ENCODE measurements around the gene CACTIN.
A peak's percentile ranks its signal among the peaks of the same experiment; 100 is the strongest.

Gene CACTIN

DNA sequence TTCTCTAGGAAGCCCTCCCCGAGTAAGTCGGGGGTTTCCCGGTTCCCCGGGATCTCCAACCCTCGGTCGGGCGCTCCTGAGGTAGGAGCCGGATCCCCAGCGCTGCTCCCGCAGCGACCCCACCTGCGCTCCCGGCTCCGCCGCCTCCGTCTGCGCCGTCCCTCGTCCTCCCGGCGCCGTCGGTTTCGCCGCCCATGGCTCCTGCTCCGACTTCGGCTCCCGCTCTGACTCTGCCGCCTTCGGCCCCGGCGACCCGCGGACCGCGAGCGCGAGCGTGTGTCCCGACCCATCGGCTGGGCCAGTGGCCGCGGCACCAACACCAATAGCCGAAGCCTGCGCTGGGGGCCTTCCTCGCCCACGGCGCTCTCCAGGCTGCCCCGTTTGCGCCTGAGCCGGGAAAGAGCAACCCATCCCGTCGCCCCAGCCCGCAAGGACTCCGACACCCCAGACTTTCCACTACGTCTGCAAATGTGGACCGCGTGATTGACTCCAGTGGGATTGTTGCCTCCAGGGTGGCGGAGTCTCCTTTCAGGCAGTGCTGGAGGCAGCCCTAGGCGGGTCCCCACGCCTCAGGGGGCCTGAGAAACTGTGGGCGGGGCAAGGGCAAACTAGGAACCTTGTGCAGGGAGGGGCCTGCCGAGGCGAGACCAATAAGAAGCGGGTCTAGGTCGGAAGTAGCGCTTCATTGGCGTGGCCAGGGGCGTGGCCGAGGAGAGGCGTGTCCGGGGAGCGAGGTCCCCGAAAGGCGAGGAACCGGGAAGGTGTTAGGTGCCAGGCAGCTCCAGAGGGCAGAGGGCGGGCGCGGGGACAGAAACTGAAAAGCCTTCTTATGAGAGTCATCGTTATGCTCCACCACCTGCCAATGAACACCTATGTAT lies at the start of gene CACTIN:
TSS of gene CACTIN (minus strand) at position 318 of the 878 bp plus-strand sequence. CDS start at position 290, 28 bp downstream.
- H3K36me3 ChIP-seq (ENCODE audit: control insufficient read depth, low read depth, low read length): peaks cover 3% of the 10 kb centered on the region

GRCh38 chr19:3674784-3675543 lies 48.4 kb upstream of the CACTIN start:
- H3K9ac ChIP-seq (ENCODE audit: low read length): no peak overlapping the region
- H3K27me3 ChIP-seq (ENCODE audit: control insufficient read depth, insufficient read depth, low read length): no peaks in the 10 kb centered on the region
- H3K36me3 ChIP-seq (ENCODE audit: control insufficient read depth, low read depth, low read length): no peaks in the 10 kb centered on the region
- no peak overlapping the region for H3K27ac ChIP-seq (ENCODE audit: low read length)
- H3K4me1 ChIP-seq (ENCODE audit: control insufficient read depth, low read depth, low read length): no peaks in the 10 kb centered on the region
- H3K9me3 ChIP-seq (ENCODE audit: control insufficient read depth, low read depth, low read length): no peaks in the 10 kb centered on the region
- no peak overlapping the region for H3K4me3 ChIP-seq (ENCODE audit: low read length)

More for the DNA sequence above, at the start of gene CACTIN:
- no peaks in the 10 kb centered on the region for H3K27me3 ChIP-seq (ENCODE audit: control insufficient read depth, insufficient read depth, low read length)
- peak within 1 kb of the TSS; percentile 98 for H3K27ac ChIP-seq (ENCODE audit: low read length)
- peak within 1 kb of the TSS; percentile 87 for H3K9ac ChIP-seq (ENCODE audit: low read length)
- peak within 1 kb of the TSS; percentile 91 for H3K4me3 ChIP-seq (ENCODE audit: low read length)
- H3K4me1 ChIP-seq (ENCODE audit: control insufficient read depth, low read depth, low read length): no peaks in the 10 kb centered on the region
- H3K9me3 ChIP-seq (ENCODE audit: control insufficient read depth, low read depth, low read length): no peaks in the 10 kb centered on the region

DNA sequence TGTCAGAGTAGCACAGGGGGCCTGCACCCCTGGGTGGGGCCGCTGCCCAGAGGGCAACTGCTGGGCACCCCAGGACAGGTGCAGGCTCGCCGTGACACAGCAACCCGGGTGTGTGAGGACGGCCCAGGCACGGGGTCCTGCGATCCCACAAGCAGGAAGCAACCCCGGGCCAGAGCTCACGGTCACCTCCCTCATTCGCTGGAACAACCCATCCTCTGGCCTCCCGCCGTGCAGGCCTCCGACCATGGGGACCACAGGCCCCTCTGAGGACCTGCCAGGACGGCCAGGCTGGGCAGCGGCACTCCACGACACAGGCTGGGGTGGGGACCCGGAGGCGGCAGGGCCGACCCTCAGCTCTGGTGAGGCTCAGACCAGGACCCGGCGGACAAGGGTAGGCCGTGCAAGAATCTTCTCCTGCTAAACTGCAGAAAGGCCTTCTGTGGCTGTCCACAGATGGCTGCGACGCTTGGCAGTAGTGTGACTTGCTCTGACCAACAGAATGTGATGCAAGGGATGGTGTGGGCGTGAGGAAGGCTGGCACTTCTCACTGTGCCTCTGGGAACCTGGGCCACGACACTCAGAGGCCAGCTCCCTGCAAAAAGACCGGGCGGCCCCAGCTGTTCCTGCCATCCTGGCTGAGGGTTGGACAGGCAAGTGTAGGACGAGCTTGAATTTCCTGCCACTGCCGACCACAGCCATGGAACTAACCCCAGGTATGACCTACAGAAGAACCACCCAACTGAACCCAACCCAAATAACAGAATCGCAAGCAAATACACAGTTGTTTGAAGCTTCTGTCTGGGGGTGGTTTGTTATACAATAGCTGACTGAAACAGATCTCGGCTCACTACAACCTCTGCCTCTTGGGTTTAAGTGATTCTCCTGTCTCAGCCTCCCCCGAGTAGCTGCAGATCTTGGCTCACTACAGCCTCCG lies 47.2 kb upstream of the CACTIN start:
- Histone ChIP-seq H3K9ac (ENCODE audit: low read length) (no peak overlapping the region), H3K36me3 (ENCODE audit: control insufficient read depth, low read depth, low read length) (no peaks in the 10 kb centered on the region), H3K27ac (ENCODE audit: low read length) (no peak overlapping the region), H3K4me1 (ENCODE audit: control insufficient read depth, low read depth, low read length) (no peaks in the 10 kb centered on the region), H3K4me3 (ENCODE audit: low read length) (no peak overlapping the region), H3K27me3 (ENCODE audit: control insufficient read depth, insufficient read depth, low read length) (no peaks in the 10 kb centered on the region), H3K9me3 (ENCODE audit: control insufficient read depth, low read depth, low read length) (no peaks in the 10 kb centered on the region)

GRCh38 chr19:3672993-3673392 lies 46.4 kb upstream of the CACTIN start:
- Histone ChIP-seq H3K4me1 (ENCODE audit: control insufficient read depth, low read depth, low read length) (no peaks in the 10 kb centered on the region), H3K9ac (ENCODE audit: low read length) (no peak overlapping the region), H3K27ac (ENCODE audit: low read length) (no peak overlapping the region), H3K27me3 (ENCODE audit: control insufficient read depth, insufficient read depth, low read length) (no peaks in the 10 kb centered on the region), H3K36me3 (ENCODE audit: control insufficient read depth, low read depth, low read length) (no peaks in the 10 kb centered on the region), H3K4me3 (ENCODE audit: low read length) (no peak overlapping the region), H3K9me3 (ENCODE audit: control insufficient read depth, low read depth, low read length) (no peaks in the 10 kb centered on the region)

DNA sequence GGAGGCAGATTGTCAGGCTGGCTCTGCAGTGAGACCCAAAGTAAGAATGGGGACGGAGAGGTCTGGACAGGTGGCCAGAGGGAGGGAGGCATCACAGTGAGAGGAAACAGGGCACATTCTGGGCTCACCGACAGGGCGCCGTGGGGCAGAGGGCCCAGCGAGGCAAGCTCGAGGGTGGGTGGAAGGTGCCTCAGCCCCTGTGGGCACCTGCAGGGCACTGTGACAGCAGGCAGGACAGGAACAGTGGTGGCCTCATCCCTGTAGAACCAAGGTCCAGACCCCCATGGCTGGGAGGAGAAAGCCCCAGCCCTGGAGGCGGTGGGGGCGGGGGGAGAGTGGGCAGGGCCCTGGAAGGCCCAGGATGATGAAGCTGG lies 46.0 kb upstream of the CACTIN start:
- no peaks in the 10 kb centered on the region for H3K36me3 ChIP-seq (ENCODE audit: control insufficient read depth, low read depth, low read length)
- no peak overlapping the region for H3K27ac ChIP-seq (ENCODE audit: low read length)
- H3K4me3 ChIP-seq (ENCODE audit: low read length): no peak overlapping the region
- no peaks in the 10 kb centered on the region for H3K27me3 ChIP-seq (ENCODE audit: control insufficient read depth, insufficient read depth, low read length)
- H3K4me1 ChIP-seq (ENCODE audit: control insufficient read depth, low read depth, low read length): no peaks in the 10 kb centered on the region
- H3K9ac ChIP-seq (ENCODE audit: low read length): no peak overlapping the region
- H3K9me3 ChIP-seq (ENCODE audit: control insufficient read depth, low read depth, low read length): no peaks in the 10 kb centered on the region

- Histone ChIP-seq H3K27ac (ENCODE audit: low read length) (no peak overlapping the region), H3K4me1 (ENCODE audit: control insufficient read depth, low read depth, low read length) (no peaks in the 10 kb centered on the region), H3K9ac (ENCODE audit: low read length) (no peak overlapping the region), H3K9me3 (ENCODE audit: control insufficient read depth, low read depth, low read length) (no peaks in the 10 kb centered on the region), H3K36me3 (ENCODE audit: control insufficient read depth, low read depth, low read length) (no peaks in the 10 kb centered on the region), H3K27me3 (ENCODE audit: control insufficient read depth, insufficient read depth, low read length) (no peaks in the 10 kb centered on the region), H3K4me3 (ENCODE audit: low read length) (no peak overlapping the region)
Observed at GRCh38 chr19:3671680-3672574, 45.3 kb upstream of the CACTIN start.

DNA sequence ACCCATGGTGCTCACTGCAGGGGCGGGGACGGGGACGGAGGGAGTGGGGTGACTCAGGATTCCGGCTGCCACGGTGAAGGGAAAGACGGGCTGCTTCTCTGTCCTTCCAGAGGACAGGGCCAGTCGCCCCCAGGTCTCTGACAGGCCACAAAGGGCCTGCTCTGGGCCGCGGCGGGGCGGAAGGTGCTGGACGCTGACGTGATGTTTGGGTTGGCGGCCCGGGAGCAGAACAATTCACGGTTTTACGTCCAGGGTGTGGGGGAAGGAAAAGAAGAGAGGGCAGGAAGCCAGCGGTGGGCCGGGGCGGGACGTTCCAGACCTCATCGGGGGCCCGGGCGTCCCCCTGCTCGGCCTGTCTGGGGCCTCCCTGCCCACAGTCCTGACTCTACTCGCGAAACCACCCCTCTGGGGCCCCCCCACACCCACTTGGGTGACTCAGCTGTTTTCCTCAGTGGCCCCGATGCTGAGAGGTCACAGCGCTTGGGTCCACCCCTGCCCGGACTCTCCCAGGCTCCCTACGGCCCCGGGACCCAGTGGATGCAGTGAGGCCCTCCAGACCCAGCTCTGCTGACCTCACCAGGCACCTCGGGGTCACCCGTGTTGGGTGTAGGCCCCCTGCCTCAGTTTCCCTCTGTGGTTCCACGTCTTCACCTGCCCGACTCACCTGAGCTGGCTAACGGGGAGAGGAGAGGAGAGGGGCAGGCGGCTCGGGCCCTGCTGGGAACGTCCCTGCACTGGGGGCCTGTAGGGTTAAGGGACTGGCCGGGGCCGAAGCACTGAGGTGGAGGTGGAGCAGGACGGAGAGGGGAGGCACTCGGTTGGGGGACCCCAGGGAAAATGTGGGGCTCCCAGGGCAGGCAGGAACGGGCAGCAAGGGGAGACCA lies 44.4 kb upstream of the CACTIN start:
- no peak overlapping the region for H3K9ac ChIP-seq (ENCODE audit: low read length)
- H3K27me3 ChIP-seq (ENCODE audit: control insufficient read depth, insufficient read depth, low read length): no peaks in the 10 kb centered on the region
- no peaks in the 10 kb centered on the region for H3K36me3 ChIP-seq (ENCODE audit: control insufficient read depth, low read depth, low read length)
- no peak overlapping the region for H3K4me3 ChIP-seq (ENCODE audit: low read length)
- no peaks in the 10 kb centered on the region for H3K9me3 ChIP-seq (ENCODE audit: control insufficient read depth, low read depth, low read length)
- H3K27ac ChIP-seq (ENCODE audit: low read length): no peak overlapping the region
- no peaks in the 10 kb centered on the region for H3K4me1 ChIP-seq (ENCODE audit: control insufficient read depth, low read depth, low read length)

DNA sequence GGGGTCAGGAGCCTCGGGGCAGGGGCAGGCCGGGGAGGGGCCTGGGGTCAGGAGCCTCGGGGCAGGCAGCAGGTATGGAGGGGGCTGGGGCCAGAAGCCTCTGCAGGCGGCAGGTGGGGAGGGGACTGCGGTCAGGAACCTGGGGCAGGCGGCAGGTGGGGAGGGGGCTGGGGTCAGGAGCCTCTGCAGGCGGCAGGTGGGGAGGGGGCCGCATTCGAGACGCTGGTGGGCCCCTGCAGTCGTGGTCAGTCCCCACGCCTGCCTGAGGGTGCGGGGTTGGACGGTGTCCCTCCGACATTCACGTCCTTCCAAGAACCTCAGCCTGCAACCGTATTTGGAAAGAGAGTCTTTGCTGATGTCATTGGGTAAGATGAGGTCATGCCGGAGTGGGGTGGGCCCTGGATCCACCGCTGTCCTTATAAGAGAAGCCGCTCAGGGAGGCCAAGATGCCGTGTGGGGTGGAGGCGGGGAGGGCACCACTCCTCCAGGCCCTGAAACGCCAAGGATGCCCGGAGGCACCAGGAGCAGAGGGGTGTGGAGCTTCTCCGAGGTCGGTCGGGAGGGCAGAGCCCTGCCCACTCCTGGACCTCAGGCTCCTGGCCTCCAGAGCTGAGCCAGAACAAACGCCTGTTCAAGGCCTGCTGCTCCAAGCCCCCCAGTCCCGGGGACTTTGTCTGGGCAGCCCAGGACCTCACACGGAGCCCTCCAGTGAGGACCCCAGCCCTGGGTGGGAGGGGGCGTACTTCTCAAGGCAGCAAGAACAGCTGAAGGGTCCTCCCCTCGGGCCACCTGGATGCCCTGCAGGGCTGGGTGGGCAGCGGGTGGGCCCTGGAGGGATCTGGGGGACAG lies 43.6 kb upstream of the CACTIN start:
- no peaks in the 10 kb centered on the region for H3K4me1 ChIP-seq (ENCODE audit: control insufficient read depth, low read depth, low read length)
- no peak overlapping the region for H3K4me3 ChIP-seq (ENCODE audit: low read length)
- H3K27me3 ChIP-seq (ENCODE audit: control insufficient read depth, insufficient read depth, low read length): no peaks in the 10 kb centered on the region
- H3K27ac ChIP-seq (ENCODE audit: low read length): no peak overlapping the region
- no peaks in the 10 kb centered on the region for H3K36me3 ChIP-seq (ENCODE audit: control insufficient read depth, low read depth, low read length)
- no peaks in the 10 kb centered on the region for H3K9me3 ChIP-seq (ENCODE audit: control insufficient read depth, low read depth, low read length)
- H3K9ac ChIP-seq (ENCODE audit: low read length): no peak overlapping the region

DNA sequence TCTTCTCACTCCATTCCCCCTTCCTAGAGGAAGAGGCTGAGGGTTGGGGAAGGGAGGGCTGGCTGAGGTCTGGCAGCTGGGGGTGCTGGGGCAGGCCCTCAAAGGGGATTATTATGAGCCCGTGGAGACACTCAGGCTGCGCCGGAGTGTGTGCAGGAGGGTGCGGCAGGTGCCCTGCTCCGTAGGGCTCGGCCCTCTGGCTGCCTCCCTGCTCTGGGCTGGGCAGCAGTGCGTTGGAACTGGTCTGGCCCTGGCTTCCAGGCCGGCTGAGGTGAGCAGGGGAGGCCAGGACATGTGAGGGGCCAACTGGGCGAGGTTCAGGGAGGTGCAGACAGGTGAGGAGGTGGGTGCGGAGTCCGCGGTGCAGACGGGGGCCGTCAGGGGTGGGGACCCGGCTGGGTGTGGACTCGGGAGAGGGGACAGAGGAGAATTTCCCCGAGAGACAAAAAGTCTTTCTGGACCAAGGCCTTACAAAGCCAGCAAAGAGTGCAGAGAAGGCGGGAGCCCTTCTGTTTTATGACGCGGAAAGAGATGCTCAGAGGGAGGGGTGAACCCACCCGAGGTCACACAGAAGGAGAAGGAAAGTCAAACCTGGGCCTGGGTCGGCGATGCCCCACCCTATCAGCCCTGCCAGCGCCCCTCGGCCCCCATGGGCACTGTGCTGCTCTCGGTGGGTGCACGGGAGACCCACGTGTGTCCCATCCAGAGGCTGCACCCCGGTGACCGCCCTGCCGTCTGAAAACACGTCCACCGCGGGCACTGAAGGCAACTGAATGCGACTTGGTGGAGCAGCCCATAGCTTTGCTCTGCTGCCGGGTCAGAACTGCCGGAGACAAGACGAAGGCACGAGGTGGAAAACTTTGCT lies 42.7 kb upstream of the CACTIN start:
- Histone ChIP-seq H3K27ac (ENCODE audit: low read length) (no peak overlapping the region), H3K9ac (ENCODE audit: low read length) (no peak overlapping the region)

More for the DNA sequence above, 42.7 kb upstream of the CACTIN start:
- Histone ChIP-seq H3K4me3 (ENCODE audit: low read length) (no peak overlapping the region), H3K9me3 (ENCODE audit: control insufficient read depth, low read depth, low read length) (no peaks in the 10 kb centered on the region), H3K27me3 (ENCODE audit: control insufficient read depth, insufficient read depth, low read length) (no peaks in the 10 kb centered on the region), H3K36me3 (ENCODE audit: control insufficient read depth, low read depth, low read length) (no peaks in the 10 kb centered on the region), H3K4me1 (ENCODE audit: control insufficient read depth, low read depth, low read length) (no peaks in the 10 kb centered on the region)
